Activated CD8-positive, alpha-beta T cell treated with anti-CD3 and anti-CD28 coated beads, Interleukin-2, amount 10 ng/mL, durations not matched to agents 7 days and 5 days (primary cell): ENCODE data around the gene FOXN1. TPM values are rescaled to one million over a fixed set of nuclear protein-coding genes. Genes with fewer than 3 reads are reported as not detected.
"Not testable (repeated sequence)": the region's sequence is repeated elsewhere in the genome, so short reads cannot be mapped to it uniquely, and the experiment has no call there.

Experiments used
- ATAC-seq: fragments of 150-1000 bp; cut with Tn5 transposase; one replicate; pipeline ENCODE4 v1.10.0; 2021; ENCODE audit warnings: moderate library complexity
- CTCF ChIA-PET: fragments of 350-600 bp; sonication (Branson Sonifier 250); formaldehyde crosslinking; loops from one replicate; lab custom pipeline; 2021; ENCODE audit warnings: antibody characterized with exemption; lab: Charles Lee
- POLR2A ChIA-PET: fragments of 350-600 bp; sonication (Branson Sonifier 250); formaldehyde crosslinking; loops from one replicate; lab custom pipeline; 2021; ENCODE audit warnings: antibody characterized with exemption; lab: Charles Lee
- DNase-seq: peaks from one replicate; pipeline ENCODE4 v3.0.0-alpha.2; 2020
- H3K27ac Mint-ChIP-seq: one replicate; pipeline ENCODE4 v1.8.0; 2021; ENCODE audit warnings: mild to moderate bottlenecking, mixed read lengths
- H3K27me3 Mint-ChIP-seq: one replicate; pipeline ENCODE4 v1.8.0; 2021; ENCODE audit warnings: low read depth, mixed read lengths
- H3K36me3 Mint-ChIP-seq: one replicate; pipeline ENCODE4 v1.8.0; 2021; ENCODE audit warnings: low read depth, mixed read lengths
- H3K4me1 Mint-ChIP-seq: one replicate; pipeline ENCODE4 v1.8.0; 2021; ENCODE audit warnings: low read depth, mixed read lengths
- H3K4me3 Mint-ChIP-seq: one replicate; pipeline ENCODE4 v1.8.0; 2021; ENCODE audit warnings: mild to moderate bottlenecking, mixed read lengths
- H3K9me3 Mint-ChIP-seq: one replicate; pipeline ENCODE4 v1.8.0; 2022; ENCODE audit warnings: mixed read lengths; ENCODE audit not compliant: insufficient read depth
- total RNA-seq, 2 experiments: library from RNA; stranded (reverse); gene quantifications; one replicate each; pipeline ENCODE4 v1.2.3, GENCODE V29; 2021

FOXN1 gene, protein sequence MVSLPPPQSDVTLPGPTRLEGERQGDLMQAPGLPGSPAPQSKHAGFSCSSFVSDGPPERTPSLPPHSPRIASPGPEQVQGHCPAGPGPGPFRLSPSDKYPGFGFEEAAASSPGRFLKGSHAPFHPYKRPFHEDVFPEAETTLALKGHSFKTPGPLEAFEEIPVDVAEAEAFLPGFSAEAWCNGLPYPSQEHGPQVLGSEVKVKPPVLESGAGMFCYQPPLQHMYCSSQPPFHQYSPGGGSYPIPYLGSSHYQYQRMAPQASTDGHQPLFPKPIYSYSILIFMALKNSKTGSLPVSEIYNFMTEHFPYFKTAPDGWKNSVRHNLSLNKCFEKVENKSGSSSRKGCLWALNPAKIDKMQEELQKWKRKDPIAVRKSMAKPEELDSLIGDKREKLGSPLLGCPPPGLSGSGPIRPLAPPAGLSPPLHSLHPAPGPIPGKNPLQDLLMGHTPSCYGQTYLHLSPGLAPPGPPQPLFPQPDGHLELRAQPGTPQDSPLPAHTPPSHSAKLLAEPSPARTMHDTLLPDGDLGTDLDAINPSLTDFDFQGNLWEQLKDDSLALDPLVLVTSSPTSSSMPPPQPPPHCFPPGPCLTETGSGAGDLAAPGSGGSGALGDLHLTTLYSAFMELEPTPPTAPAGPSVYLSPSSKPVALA
- total RNA-seq, result not detected

DNA sequence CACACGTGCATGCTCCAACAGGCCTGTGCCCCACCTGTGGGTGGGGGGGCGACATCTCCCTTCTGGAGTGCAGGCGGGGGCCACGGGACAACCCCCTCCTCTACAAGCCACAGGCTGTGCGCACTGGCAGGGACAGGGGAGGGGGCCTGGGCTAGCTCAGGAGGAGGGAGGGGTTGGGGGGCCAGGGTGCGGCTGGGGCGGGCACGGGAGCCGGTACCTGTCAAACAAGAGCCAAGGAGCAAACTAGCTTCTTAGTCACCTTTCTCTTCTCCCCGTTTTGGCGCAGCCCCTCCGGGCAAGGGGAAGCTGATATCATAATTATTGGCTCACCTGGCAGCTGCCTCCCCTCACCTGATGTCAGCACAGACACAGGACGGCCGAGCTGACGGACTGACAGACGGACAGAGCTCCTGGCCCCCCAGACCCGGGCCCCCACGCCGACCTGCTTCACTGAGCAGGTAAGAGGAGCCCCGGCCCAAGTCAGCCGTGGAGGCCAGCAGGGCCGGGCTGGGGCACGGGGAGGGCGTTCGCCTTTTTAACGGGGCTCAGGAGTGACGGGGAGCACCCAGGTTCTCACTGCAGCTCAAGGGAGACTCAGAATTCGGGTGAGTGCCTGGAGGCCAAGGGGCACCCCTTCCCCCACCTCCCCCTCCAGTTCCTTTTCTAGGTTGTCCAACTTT lies at the start of gene FOXN1:
Gene FOXN1, plus strand, starts transcription at position 363 of the 680 bp plus-strand sequence. CDS start 17,622 bp downstream, outside the sequence.
- H3K4me1 Mint-ChIP-seq, result no peaks in the 10 kb centered on the region
- H3K36me3 Mint-ChIP-seq, result no peaks in the 10 kb centered on the region
- H3K4me3 Mint-ChIP-seq, result no peak within 1 kb of the TSS
- ChIA-PET CTCF (no interaction called here), POLR2A (no interaction called here)
- no peaks in the 10 kb centered on the region for H3K9me3 Mint-ChIP-seq
- ATAC-seq, result no peak
- H3K27ac Mint-ChIP-seq, result no peak within 1 kb of the TSS
- H3K27me3 Mint-ChIP-seq, result peaks cover 4% of the 10 kb centered on the region
- no peak for DNase-seq

DNA sequence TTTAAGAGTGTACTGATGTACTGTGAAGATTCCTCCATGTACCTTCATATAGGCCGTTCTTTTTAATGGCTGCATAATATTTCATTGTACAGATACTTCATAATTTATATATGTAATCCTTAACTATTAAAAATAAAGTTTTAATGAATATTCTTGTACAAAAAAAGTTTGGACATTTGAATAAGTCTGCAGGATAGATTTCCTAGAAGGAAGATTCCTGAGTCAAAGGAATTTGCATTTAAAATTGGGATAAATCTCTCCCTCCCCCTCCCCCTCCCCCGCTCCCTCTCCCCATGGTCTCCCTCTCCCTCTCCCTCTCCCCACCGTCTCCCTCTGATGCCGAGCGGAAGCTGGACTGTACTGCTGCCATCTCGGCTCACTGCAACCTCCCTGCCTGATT lies 48.3 kb upstream of the FOXN1 start:
- ChIA-PET CTCF (no interaction called here), POLR2A (no interaction called here)
- ATAC-seq (no peak), DNase-seq (no peak)
- peaks cover 7% of the 10 kb centered on the region for H3K27me3 Mint-ChIP-seq
- no peak overlapping the region for H3K27ac Mint-ChIP-seq
- H3K4me1 Mint-ChIP-seq, result no peaks in the 10 kb centered on the region
- H3K36me3 Mint-ChIP-seq, result no peaks in the 10 kb centered on the region
- no peaks in the 10 kb centered on the region for H3K9me3 Mint-ChIP-seq
- no peak overlapping the region for H3K4me3 Mint-ChIP-seq

DNA sequence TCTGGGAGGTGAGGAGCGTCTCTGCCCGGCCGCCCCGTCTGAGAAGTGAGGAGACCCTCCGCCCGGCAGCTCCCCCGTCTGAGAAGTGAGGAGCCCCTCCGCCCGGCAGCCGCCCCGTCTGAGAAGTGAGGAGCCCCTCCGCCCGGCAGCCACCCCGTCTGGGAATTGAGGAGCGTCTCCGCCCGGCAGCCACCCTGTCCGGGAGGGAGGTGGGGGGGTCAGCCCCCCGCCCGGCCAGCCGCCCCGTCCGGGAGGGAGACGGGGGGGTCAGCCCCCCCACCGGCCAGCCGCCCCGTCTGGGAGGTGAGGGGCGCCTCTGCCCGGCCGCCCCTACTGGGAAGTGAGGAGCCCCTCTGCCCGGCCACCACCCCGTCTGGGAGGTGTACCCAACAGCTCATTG lies 47.3 kb upstream of the FOXN1 start:
- H3K27ac Mint-ChIP-seq, H3K36me3 Mint-ChIP-seq, POLR2A ChIA-PET, H3K9me3 Mint-ChIP-seq, CTCF ChIA-PET, ATAC-seq, H3K4me1 Mint-ChIP-seq, DNase-seq, H3K4me3 Mint-ChIP-seq, H3K27me3 Mint-ChIP-seq: not testable (repeated sequence)

DNA sequence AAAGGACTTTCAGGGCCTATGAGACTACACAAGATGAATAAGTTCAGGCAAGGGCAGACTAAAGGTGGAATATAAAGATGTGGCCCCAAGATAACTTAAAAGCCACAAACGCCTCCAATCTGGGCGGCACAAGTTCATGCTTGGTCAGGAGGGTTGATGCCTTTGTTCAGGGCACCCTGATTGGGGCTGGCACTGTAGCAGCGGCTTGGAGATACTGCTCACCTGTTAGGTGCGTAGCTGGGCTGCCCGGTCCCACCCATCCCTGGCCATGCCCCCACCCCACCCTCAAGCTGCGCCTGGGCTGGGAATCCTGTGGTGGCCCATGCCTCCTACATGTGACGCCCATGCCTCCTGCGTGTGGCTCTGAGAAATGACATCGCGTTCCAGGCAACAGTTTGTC lies 45.2 kb upstream of the FOXN1 start:
- POLR2A ChIA-PET, result no interaction called here
- CTCF ChIA-PET, result no interaction called here
- H3K36me3 Mint-ChIP-seq, result no peaks in the 10 kb centered on the region
- DNase-seq (no peak), ATAC-seq (no peak)
- H3K27ac Mint-ChIP-seq, result no peak overlapping the region
- H3K4me3 Mint-ChIP-seq, result no peak overlapping the region
- H3K9me3 Mint-ChIP-seq, result no peaks in the 10 kb centered on the region
- H3K27me3 Mint-ChIP-seq, result peaks cover 2% of the 10 kb centered on the region
- H3K4me1 Mint-ChIP-seq, result no peaks in the 10 kb centered on the region

DNA sequence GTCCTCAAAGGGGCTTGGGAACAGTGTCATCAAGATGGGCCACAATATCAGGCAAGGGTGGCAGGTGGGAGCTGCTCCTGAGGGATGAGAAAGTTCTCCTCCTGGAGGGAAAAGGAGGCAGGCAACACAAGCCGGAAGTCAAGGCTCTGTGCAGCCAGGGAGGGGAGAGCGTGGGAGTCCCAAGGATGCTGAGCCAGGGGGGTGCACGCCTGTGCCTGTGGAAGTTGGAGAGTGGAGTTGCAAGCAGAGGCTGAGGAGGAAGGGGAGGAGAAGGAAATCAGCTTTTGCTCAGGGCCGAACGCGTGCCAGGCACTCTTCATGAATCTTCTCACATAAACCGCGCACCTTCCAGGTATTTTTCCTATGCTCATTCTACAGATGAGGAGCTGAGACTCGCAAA lies 40.1 kb upstream of the FOXN1 start:
- Mint-ChIP-seq H3K4me1 (peaks cover 10% of the 10 kb centered on the region), H3K27ac (no peak overlapping the region), H3K9me3 (no peaks in the 10 kb centered on the region), H3K36me3 (no peaks in the 10 kb centered on the region), H3K4me3 (no peak overlapping the region), H3K27me3 (peaks cover 2% of the 10 kb centered on the region)
- DNase-seq (no peak), ATAC-seq (no peak)
- ChIA-PET CTCF (no interaction called here), POLR2A (no interaction called here)

DNA sequence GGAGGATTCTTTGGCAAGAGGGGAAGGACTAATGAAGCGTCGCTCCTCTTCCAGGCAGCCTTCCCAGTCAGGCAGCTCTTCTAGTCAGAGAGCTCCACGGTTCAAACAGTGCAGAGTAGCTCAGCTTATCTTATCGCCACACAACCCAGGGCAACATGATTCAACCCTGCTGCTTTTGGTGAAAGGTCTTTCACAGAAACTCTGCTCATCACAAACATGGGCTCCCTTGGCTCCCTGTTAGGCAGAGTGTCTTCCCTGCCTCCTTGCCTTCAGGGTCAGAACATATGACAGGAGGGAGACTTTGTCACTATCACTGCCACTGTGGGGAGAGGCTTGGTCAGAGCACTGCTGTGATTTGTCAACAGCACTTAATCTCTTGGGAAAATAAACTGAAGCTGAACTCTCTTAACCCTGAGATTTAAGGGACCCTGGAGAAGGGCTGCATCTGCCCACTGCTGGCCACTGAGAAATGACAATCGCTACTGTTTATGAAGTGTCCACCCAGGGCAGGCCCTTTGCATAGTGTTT lies 39.6 kb upstream of the FOXN1 start:
- ChIA-PET CTCF (interaction anchor here (0.9 kb wide), 1 partner anchor 50 kb away, joined by 3 read pairs; no protein-coding TSS in a partner anchor), POLR2A (no interaction called here)
- Mint-ChIP-seq H3K27ac (no peak overlapping the region), H3K9me3 (no peaks in the 10 kb centered on the region), H3K27me3 (peaks cover 2% of the 10 kb centered on the region), H3K4me3 (no peak overlapping the region), H3K4me1 (peaks cover 10% of the 10 kb centered on the region), H3K36me3 (no peaks in the 10 kb centered on the region)
- DNase-seq (no peak), ATAC-seq (no peak)

DNA sequence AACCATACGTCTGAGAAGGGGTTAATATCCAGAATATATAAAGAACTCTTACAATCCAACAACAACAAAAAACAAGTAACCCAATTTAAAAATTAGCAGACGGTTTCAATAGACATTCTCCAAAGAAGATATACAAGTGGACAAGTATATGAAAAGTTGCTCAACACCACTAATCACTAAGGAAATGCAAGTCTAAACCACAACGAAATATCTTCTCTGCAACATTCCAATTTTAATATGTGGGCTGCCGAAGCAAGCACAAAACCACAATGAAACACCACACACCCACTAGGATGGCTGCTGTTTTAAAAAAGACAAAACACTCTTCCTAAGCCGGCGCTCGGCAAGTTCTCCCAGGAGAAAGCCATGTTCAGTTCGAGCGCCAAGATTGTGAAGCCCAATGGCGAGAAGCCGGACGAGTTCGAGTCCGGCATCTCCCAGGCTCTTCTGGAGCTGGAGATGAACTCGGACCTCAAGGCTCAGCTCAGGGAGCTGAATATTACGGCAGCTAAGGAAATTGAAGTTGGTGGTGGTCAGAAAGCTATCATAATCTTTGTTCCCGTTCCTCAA lies 38.6 kb upstream of the FOXN1 start:
- ChIA-PET POLR2A (no interaction called here), CTCF (interaction anchor here (0.9 kb wide), 1 partner anchor 51 kb away, joined by 3 read pairs; no protein-coding TSS in a partner anchor)
- H3K4me3 Mint-ChIP-seq, result no peak overlapping the region
- H3K27me3 Mint-ChIP-seq, result peaks cover 2% of the 10 kb centered on the region
- ATAC-seq, result no peak
- no peak overlapping the region for H3K27ac Mint-ChIP-seq
- H3K4me1 Mint-ChIP-seq, result peaks cover 10% of the 10 kb centered on the region
- no peak for DNase-seq
- no peaks in the 10 kb centered on the region for H3K9me3 Mint-ChIP-seq
- H3K36me3 Mint-ChIP-seq, result no peaks in the 10 kb centered on the region

DNA sequence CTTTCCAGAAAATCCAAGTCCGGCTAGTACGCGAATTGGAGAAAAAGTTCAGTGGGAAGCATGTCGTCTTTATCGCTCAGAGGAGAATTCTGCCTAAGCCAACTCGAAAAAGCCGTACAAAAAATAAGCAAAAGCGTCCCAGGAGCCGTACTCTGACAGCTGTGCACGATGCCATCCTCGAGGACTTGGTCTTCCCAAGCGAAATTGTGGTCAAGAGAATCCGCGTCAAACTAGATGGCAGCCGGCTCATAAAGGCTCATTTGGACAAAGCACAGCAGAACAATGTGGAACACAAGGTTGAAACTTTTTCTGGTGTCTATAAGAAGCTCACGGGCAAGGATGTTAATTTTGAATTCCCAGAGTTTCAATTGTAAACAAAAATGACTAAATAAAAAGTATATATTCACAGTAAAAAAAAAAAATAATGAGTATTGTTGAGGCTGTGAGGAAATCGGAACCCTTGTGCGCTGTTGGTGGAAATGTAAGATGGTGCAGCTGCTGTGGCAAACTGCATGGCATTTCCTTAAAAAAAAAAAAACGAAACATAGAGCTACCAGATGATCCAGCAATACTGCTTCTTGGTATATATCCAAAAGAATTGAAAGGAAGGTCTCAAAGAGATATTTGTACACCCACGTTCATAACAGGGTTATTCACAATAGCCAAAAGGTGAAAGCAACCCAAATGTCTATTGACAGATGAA lies 38.0 kb upstream of the FOXN1 start:
- H3K4me3 Mint-ChIP-seq, ATAC-seq, H3K9me3 Mint-ChIP-seq, DNase-seq, POLR2A ChIA-PET, H3K27ac Mint-ChIP-seq, H3K4me1 Mint-ChIP-seq, H3K36me3 Mint-ChIP-seq, H3K27me3 Mint-ChIP-seq: not testable (repeated sequence)
- CTCF ChIA-PET, result interaction anchor here (2.0 kb wide), 1 partner anchor 52 kb away, joined by 5 read pairs; no protein-coding TSS in a partner anchor

DNA sequence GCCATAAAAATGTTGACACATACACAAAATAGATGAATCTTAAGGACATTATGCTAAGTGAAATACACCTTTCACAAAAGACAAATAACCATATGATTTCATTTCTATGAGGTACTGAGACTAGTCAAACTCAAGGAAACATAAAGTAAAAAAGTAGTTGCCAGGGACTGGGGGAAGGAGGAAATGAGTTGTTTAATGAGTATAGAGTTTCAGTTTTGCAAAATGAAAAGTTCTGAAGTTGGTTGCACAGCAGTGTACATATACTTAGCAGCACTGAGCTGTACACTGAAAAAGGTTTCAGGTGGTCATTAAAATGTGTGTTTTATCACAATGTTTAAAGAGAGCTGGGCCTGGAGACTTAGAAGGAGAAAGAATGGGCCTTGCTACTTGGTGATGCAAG lies 37.4 kb upstream of the FOXN1 start:
- POLR2A ChIA-PET, result no interaction called here
- CTCF ChIA-PET, result interaction anchor here (2.0 kb wide), 1 partner anchor 52 kb away, joined by 5 read pairs; no protein-coding TSS in a partner anchor
- ATAC-seq (no peak), DNase-seq (no peak)
- no peaks in the 10 kb centered on the region for H3K27me3 Mint-ChIP-seq
- no peak overlapping the region for H3K4me3 Mint-ChIP-seq
- H3K36me3 Mint-ChIP-seq, result no peaks in the 10 kb centered on the region
- no peak overlapping the region for H3K27ac Mint-ChIP-seq
- H3K4me1 Mint-ChIP-seq, result peaks cover 10% of the 10 kb centered on the region
- no peaks in the 10 kb centered on the region for H3K9me3 Mint-ChIP-seq

DNA sequence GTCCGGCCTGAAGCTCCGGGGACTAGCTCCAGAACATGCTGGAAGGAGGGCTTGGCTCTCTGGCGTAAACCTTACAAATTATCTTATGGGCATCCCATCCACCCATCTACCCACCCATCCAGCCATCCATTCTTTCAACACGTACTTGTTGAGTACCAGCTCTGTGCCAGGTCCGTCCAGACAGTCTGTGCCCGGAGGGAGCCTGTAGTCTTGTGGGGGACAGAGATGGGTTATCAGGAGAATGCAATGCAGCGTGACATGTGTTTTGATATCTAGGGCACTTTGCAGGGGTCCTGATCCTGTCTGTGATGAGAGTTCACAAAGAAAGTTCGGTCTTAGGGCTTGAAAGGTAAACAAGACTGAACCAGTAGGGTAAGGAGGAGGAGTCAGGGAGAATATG lies 36.8 kb upstream of the FOXN1 start:
- ChIA-PET POLR2A (no interaction called here), CTCF (interaction anchor here (2.0 kb wide), 1 partner anchor 53 kb away, joined by 5 read pairs; no protein-coding TSS in a partner anchor)
- H3K4me1 Mint-ChIP-seq, result peaks cover 10% of the 10 kb centered on the region
- no peaks in the 10 kb centered on the region for H3K9me3 Mint-ChIP-seq
- H3K27ac Mint-ChIP-seq, result no peak overlapping the region
- no peak overlapping the region for H3K4me3 Mint-ChIP-seq
- H3K27me3 Mint-ChIP-seq, result no peaks in the 10 kb centered on the region
- ATAC-seq, result no peak
- H3K36me3 Mint-ChIP-seq, result no peaks in the 10 kb centered on the region
- DNase-seq, result no peak

DNA sequence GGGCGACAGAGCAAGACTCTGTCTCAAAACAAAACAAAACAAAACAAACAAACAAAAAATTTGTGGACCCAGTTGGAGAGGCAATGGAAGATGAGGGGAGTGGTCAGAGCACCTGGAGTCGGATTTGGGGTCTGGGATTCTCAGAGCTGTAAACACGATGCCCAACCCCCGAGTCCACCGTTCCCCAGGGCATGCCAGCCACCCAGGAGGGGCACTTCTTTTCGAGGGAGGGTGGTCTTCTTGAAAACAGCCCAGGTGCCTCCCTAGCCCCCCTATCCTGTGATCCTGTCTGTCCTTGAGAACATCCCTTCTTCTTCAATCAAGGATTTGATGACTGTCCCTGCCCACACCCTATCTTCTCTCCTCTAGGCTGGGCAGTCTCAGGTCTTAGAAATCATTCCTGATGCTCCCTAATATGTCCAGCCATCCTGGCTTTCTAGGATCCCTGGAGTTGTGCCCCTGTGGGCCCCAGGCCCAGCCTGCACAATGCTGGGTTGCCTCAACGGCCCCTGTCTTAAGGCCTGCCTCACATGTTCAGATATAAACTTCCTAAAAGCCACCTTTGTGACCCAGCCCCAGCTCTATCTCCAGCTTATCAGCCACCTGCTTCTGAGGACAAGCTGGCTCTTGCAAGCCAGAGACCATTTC lies 35.8 kb upstream of the FOXN1 start:
- H3K27ac Mint-ChIP-seq, result no peak overlapping the region
- ChIA-PET CTCF (no interaction called here), POLR2A (no interaction called here)
- ATAC-seq (no peak), DNase-seq (no peak)
- no peaks in the 10 kb centered on the region for H3K9me3 Mint-ChIP-seq
- no peaks in the 10 kb centered on the region for H3K36me3 Mint-ChIP-seq
- H3K4me3 Mint-ChIP-seq, result no peak overlapping the region
- H3K4me1 Mint-ChIP-seq, result peaks cover 15% of the 10 kb centered on the region
- no peaks in the 10 kb centered on the region for H3K27me3 Mint-ChIP-seq
